HEK293 (cell line): Measurements from ENCODE around the gene ST6GAL1.

Experiments used
- CTCF ChIA-PET: fragments of 350-600 bp; formaldehyde crosslinking; extraction: SDS; loops from one replicate; lab custom pipeline; 2021; ENCODE audit warnings: antibody characterized with exemption; lab: Yijun Ruan, JAX
- POLR2A ChIA-PET: fragments of 300-600 bp; formaldehyde crosslinking; extraction: SDS; loops from one replicate; lab custom pipeline; 2020; ENCODE audit warnings: antibody characterized with exemption, inconsistent platforms; lab: Yijun Ruan, JAX
- H3K27ac ChIP-seq: fragments of 200-500 bp; sonication (Bioruptor generic); 2 replicates; pipeline ENCODE4 v1.5.1; 2014; ENCODE audit warnings: low read depth, low read length, control low read depth, inconsistent platforms; ENCODE audit errors: extremely low read depth
- H3K36me3 ChIP-seq, 2 experiments: fragments of 200-500 bp in 1 of 2; sonication (Bioruptor generic) in 1 of 2; 1 replicate in 1 of 2; 2 replicates in 1 of 2; pipeline ENCODE4 v1.5.1; 2014 to 2017; ENCODE audit warnings: inconsistent platforms in 2 of 2, low read length in 2 of 2; ENCODE audit not compliant: control insufficient read depth in 2 of 2, insufficient read depth in 1 of 2
- H3K4me1 ChIP-seq: fragments of 200-500 bp; sonication (Bioruptor generic); 2 replicates; pipeline ENCODE4 v1.5.1; 2014; ENCODE audit warnings: mild to moderate bottlenecking, low read length, inconsistent platforms; ENCODE audit not compliant: control insufficient read depth, insufficient read depth
- H3K4me3 ChIP-seq: 2 replicates; pipeline ENCODE4 v1.5.1; 2011; ENCODE audit warnings: low read depth, mild to moderate bottlenecking, control low read depth, low read length, moderate library complexity
- H3K9me3 ChIP-seq: fragments of 200-500 bp; sonication (Bioruptor generic); 2 replicates; pipeline ENCODE4 v1.5.1; 2014; ENCODE audit warnings: low read depth, low read length, inconsistent platforms; ENCODE audit not compliant: control insufficient read depth, insufficient read depth
- PRDM1 ChIP-seq: fragments of 450-650 bp; formaldehyde crosslinking; IDR thresholded peaks from 2 replicates; pipeline ENCODE4; 2016; ENCODE audit warnings: missing biosample characterization, missing genetic modification characterization
- PRDM6 ChIP-seq: fragments of 450-650 bp; formaldehyde crosslinking; IDR thresholded peaks from 2 replicates; pipeline ENCODE4 v1.5.1; 2017; ENCODE audit warnings: missing biosample characterization, missing genetic modification characterization
- ZFHX2 ChIP-seq: fragments of 450-650 bp; formaldehyde crosslinking; conservative IDR thresholded peaks from 2 replicates; pipeline ENCODE4 v1.5.1; 2016; ENCODE audit warnings: missing biosample characterization, missing genetic modification characterization
- ZFP3 ChIP-seq: fragments of 450-650 bp; formaldehyde crosslinking; IDR thresholded peaks from 2 replicates; pipeline ENCODE4 v1.5.1; 2016; ENCODE audit warnings: low read depth, missing biosample characterization, missing genetic modification characterization
- ZNF133 ChIP-seq: fragments of 450-650 bp; formaldehyde crosslinking; IDR thresholded peaks from 2 replicates; pipeline ENCODE4 v1.5.1; 2016; ENCODE audit warnings: missing biosample characterization, missing genetic modification characterization
- ZNF148 ChIP-seq: fragments of 450-650 bp; formaldehyde crosslinking; IDR thresholded peaks from 2 replicates; pipeline ENCODE4 v1.5.0; 2017; ENCODE audit warnings: missing biosample characterization, missing genetic modification characterization, borderline replicate concordance
- ZNF248 ChIP-seq: fragments of 450-650 bp; formaldehyde crosslinking; IDR thresholded peaks from 2 replicates; pipeline ENCODE4 v1.5.1; 2017; ENCODE audit warnings: missing biosample characterization, missing genetic modification characterization
- ZNF26 ChIP-seq: fragments of 450-650 bp; formaldehyde crosslinking; IDR thresholded peaks from 2 replicates; pipeline ENCODE4 v1.5.1; 2016; ENCODE audit warnings: missing biosample characterization, missing genetic modification characterization
- ZNF354C ChIP-seq: fragments of 450-650 bp; formaldehyde crosslinking; IDR thresholded peaks from 2 replicates; pipeline ENCODE4 v1.5.1; 2016; ENCODE audit warnings: missing biosample characterization, missing genetic modification characterization, low read depth, borderline replicate concordance
- ZNF394 ChIP-seq: fragments of 450-650 bp; formaldehyde crosslinking; IDR thresholded peaks from 2 replicates; pipeline ENCODE4 v1.5.1; 2016; ENCODE audit warnings: missing biosample characterization, missing genetic modification characterization, mild to moderate bottlenecking, moderate library complexity, borderline replicate concordance
- ZNF654 ChIP-seq: fragments of 450-650 bp; formaldehyde crosslinking; IDR thresholded peaks from 2 replicates; pipeline ENCODE4 v1.5.1; 2016; ENCODE audit warnings: low read depth, missing biosample characterization, missing genetic modification characterization
- ZNF830 ChIP-seq: fragments of 450-650 bp; IDR thresholded peaks from 2 replicates; pipeline ENCODE4 v1.5.0; 2018; ENCODE audit warnings: missing biosample characterization, missing genetic modification characterization, low read depth, mild to moderate bottlenecking, moderate library complexity

The ST6GAL1 gene

GRCh38 chr3:187107989-187108388 lies 177.7 kb downstream of the ST6GAL1 start (continued):
- TF ChIP-seq ZNF354C (tag by site-specific recombination): no peak

GRCh38 chr3:187110156-187110555 lies 179.8 kb downstream of the ST6GAL1 start:
- ChIA-PET POLR2A (no interaction called here), CTCF (no interaction called here)
- H3K4me3 ChIP-seq: no peak overlapping the region
- TF ChIP-seq ZNF148 (tag by site-specific recombination): no peak
- no peak for TF ChIP-seq ZNF830 (tag by site-specific recombination)
- no peak for TF ChIP-seq ZFP3
- no peaks in the 10 kb centered on the region for H3K9me3 ChIP-seq
- H3K36me3 ChIP-seq: no peaks in the 10 kb centered on the region
- H3K4me1 ChIP-seq: no peaks in the 10 kb centered on the region
- H3K27ac ChIP-seq: no peak overlapping the region

- ChIA-PET POLR2A (interaction anchor here (1.2 kb wide), 1 partner anchor 27 kb away, joined by 4 read pairs; the partner anchor contains the start of gene RPL39L), CTCF (interaction anchor here (0.6 to 2.9 kb wide), 23 partner anchors 9 to 1061 kb away, joined by 3 to 24 read pairs (median 4); no protein-coding TSS in a partner anchor)
- no peaks in the 10 kb centered on the region for H3K9me3 ChIP-seq
These were observed 182.8 kb downstream of the ST6GAL1 start for GRCh38 chr3:187112934-187113793.

GRCh38 chr3:187114511-187114910 lies 184.2 kb downstream of the ST6GAL1 start:
- Histone ChIP-seq H3K4me1 (no peaks in the 10 kb centered on the region), H3K36me3 (no peaks in the 10 kb centered on the region), H3K27ac (no peak overlapping the region), H3K9me3 (no peaks in the 10 kb centered on the region), H3K4me3 (no peak overlapping the region)
- ChIA-PET POLR2A (no interaction called here), CTCF (interaction anchor here (0.9 to 2.9 kb wide), 5 partner anchors 15 to 205 kb away, joined by 3 to 24 read pairs (median 4); partner anchors contain the start of gene RPL39L)
- TF ChIP-seq ZNF26 (tag by site-specific recombination): no peak
- no peak for TF ChIP-seq ZNF394 (tag by site-specific recombination)
- TF ChIP-seq PRDM6 (tag by site-specific recombination): no peak
- peak; percentile 65; the same call in 1 of the 2 replicates for TF ChIP-seq ZNF133
- TF ChIP-seq PRDM1 (tag by site-specific recombination): 0 out of 2 replicates have a peak, but pooled peaks have one; percentile 6
- no peak for TF ChIP-seq ZFHX2 (tag by site-specific recombination)

More at GRCh38 chr3:187112934-187113793, 182.8 kb downstream of the ST6GAL1 start:
- Histone ChIP-seq H3K27ac (no peak overlapping the region), H3K36me3 (no peaks in the 10 kb centered on the region), H3K4me1 (no peaks in the 10 kb centered on the region), H3K4me3 (no peak overlapping the region)
- TF ChIP-seq ZNF654 (tag by site-specific recombination) (peak; percentile 27; the same call in 1 of the 2 replicates), ZNF248 (no peak)
